OCI-LY1 (cell line): ENCODE results near the gene PPM1E.
"Not testable (repeated sequence)": the region's sequence is repeated elsewhere in the genome, so short reads cannot be mapped to it uniquely, and the experiment has no call there.

Experiments
- H2AFZ ChIP-seq: fragments of 200-600 bp; sonication (generic), shearing (Covaris generic); 2 replicates; pipeline ENCODE4 v1.6.0; 2014; ENCODE audit warnings: antibody characterized with exemption, mild to moderate bottlenecking, low read length
- H3F3A ChIP-seq: fragments of 200-600 bp; sonication (generic), shearing (Covaris generic); 2 replicates; pipeline ENCODE4 v1.6.0; 2014; ENCODE audit warnings: mild to moderate bottlenecking, antibody characterized with exemption, low read length, moderate library complexity; ENCODE audit not compliant: insufficient read depth
- H3K27ac ChIP-seq: fragments of 200-600 bp; sonication (generic); 2 replicates; pipeline ENCODE4 v1.5.1; 2014; ENCODE audit warnings: low read length, mixed run types, mild to moderate bottlenecking, low read depth; ENCODE audit not compliant: poor library complexity, severe bottlenecking
- H3K27me3 ChIP-seq: fragments of 200-600 bp; sonication (generic); 2 replicates; pipeline ENCODE4 v1.6.0; 2014; ENCODE audit warnings: antibody characterized with exemption, mild to moderate bottlenecking, low read length, moderate library complexity; ENCODE audit not compliant: insufficient read depth
- H3K36me3 ChIP-seq: fragments of 200-600 bp; sonication (generic); 2 replicates; pipeline ENCODE4 v1.6.1; 2014; ENCODE audit warnings: mild to moderate bottlenecking, antibody characterized with exemption, low read length, moderate library complexity, mixed read lengths; ENCODE audit not compliant: insufficient read depth
- H3K4me1 ChIP-seq: fragments of 200-600 bp; sonication (generic); 2 replicates; pipeline ENCODE4 v1.5.1; 2014; ENCODE audit warnings: mild to moderate bottlenecking, low read length, moderate library complexity; ENCODE audit not compliant: insufficient read depth, severe bottlenecking
- H3K4me2 ChIP-seq: fragments of 200-600 bp; sonication (generic), shearing (Covaris generic); 2 replicates; pipeline ENCODE4 v1.6.1; 2014; ENCODE audit warnings: low read length
- H3K4me3 ChIP-seq: fragments of 200-600 bp; sonication (generic); 2 replicates; pipeline ENCODE4 v1.5.1; 2014; ENCODE audit warnings: low read length, low read depth, mild to moderate bottlenecking, mixed read lengths; ENCODE audit not compliant: poor library complexity, severe bottlenecking
- H3K79me2 ChIP-seq: fragments of 200-600 bp; shearing (Covaris generic); 2 replicates; pipeline ENCODE4 v1.6.1; 2016; ENCODE audit warnings: mixed run types, low read length, mixed read lengths; ENCODE audit not compliant: insufficient read depth
- H3K9ac ChIP-seq: fragments of 200-600 bp; sonication (generic), shearing (Covaris generic); 2 replicates; pipeline ENCODE4 v1.6.1; 2014; ENCODE audit warnings: mild to moderate bottlenecking, low read length, mixed read lengths
- H3K9me2 ChIP-seq: fragments of 200-600 bp; sonication (generic), shearing (Covaris generic); 2 replicates; pipeline ENCODE4 v1.6.1; 2014; ENCODE audit warnings: low read depth, mild to moderate bottlenecking, low read length, mixed read lengths
- H3K9me3 ChIP-seq: fragments of 200-600 bp; shearing (Covaris generic); 2 replicates; pipeline ENCODE4 v1.6.1; 2014; ENCODE audit warnings: low read length, mixed read lengths
- H4K20me1 ChIP-seq: fragments of 200-600 bp; sonication (generic), shearing (Covaris generic); 2 replicates; pipeline ENCODE4 v1.6.0; 2016; ENCODE audit warnings: mild to moderate bottlenecking, low read length; ENCODE audit not compliant: insufficient read depth
- CTCF ChIP-seq: fragments of 200-600 bp; sonication (generic), shearing (Covaris generic); IDR thresholded peaks from 2 replicates; pipeline ENCODE4 v1.5.1; 2017; ENCODE audit warnings: mild to moderate bottlenecking, antibody characterized with exemption, low read length, moderate library complexity, mixed read lengths
- EZH2 ChIP-seq: fragments of 200-600 bp; sonication (generic), shearing (Covaris generic); IDR thresholded peaks from 2 replicates; pipeline ENCODE4 v1.8.0; 2017; ENCODE audit warnings: borderline replicate concordance, mixed run types, mild to moderate bottlenecking, antibody characterized with exemption, low read length, moderate library complexity, mixed read lengths

The PPM1E gene

GRCh38 chr17:58947411-58947810 lies 191.8 kb downstream of the PPM1E start:
- no peaks in the 10 kb centered on the region for H4K20me1 ChIP-seq
- H3K79me2 ChIP-seq, result no peaks in the 10 kb centered on the region
- H3K27me3 ChIP-seq, result no peaks in the 10 kb centered on the region
- H3K9me3 ChIP-seq, result peaks cover 10% of the 10 kb centered on the region; the same call in 1 of the 2 replicates
- no peak for TF ChIP-seq CTCF
- TF ChIP-seq EZH2, result no peak
- H3K9ac ChIP-seq, result no peak overlapping the region
- no peak overlapping the region for H2AFZ ChIP-seq
- H3K27ac ChIP-seq, result no peak overlapping the region
- no peaks in the 10 kb centered on the region for H3K9me2 ChIP-seq
- H3K36me3 ChIP-seq, result no peaks in the 10 kb centered on the region
- no peaks in the 10 kb centered on the region for H3K4me1 ChIP-seq
- H3F3A ChIP-seq, result no peaks in the 10 kb centered on the region
- H3K4me3 ChIP-seq, result no peak overlapping the region
- H3K4me2 ChIP-seq, result no peak overlapping the region

- Histone ChIP-seq H3K4me3 (no peak overlapping the region), H3K79me2 (no peaks in the 10 kb centered on the region), H3K4me2 (no peak overlapping the region), H3K4me1 (no peaks in the 10 kb centered on the region), H3K9me2 (no peaks in the 10 kb centered on the region), H4K20me1 (no peaks in the 10 kb centered on the region), H3K36me3 (no peaks in the 10 kb centered on the region), H2AFZ (no peak overlapping the region), H3K9me3 (peaks cover 10% of the 10 kb centered on the region; the same call in 1 of the 2 replicates), H3K27me3 (no peaks in the 10 kb centered on the region), H3K9ac (no peak overlapping the region), H3K27ac (no peak overlapping the region), H3F3A (no peaks in the 10 kb centered on the region)
- no peak for TF ChIP-seq EZH2
- no peak for TF ChIP-seq CTCF
Observed at GRCh38 chr17:58947824-58948223, 192.2 kb downstream of the PPM1E start.

- not testable (repeated sequence) for H3K4me3 ChIP-seq, H3K9ac ChIP-seq, H3K27ac ChIP-seq, H3K79me2 ChIP-seq, H3K27me3 ChIP-seq, H4K20me1 ChIP-seq, H3K9me3 ChIP-seq, H3F3A ChIP-seq, H3K9me2 ChIP-seq, H3K4me1 ChIP-seq, H3K36me3 ChIP-seq, H3K4me2 ChIP-seq, H2AFZ ChIP-seq
Observed at GRCh38 chr17:58954358-58954757, 198.7 kb downstream of the PPM1E start.

- Histone ChIP-seq H3K9me2 (no peaks in the 10 kb centered on the region), H3K27me3 (no peaks in the 10 kb centered on the region), H3F3A (no peaks in the 10 kb centered on the region), H3K36me3 (no peaks in the 10 kb centered on the region), H3K4me3 (no peak overlapping the region), H3K9me3 (no peaks in the 10 kb centered on the region), H3K27ac (no peak overlapping the region), H3K9ac (no peak overlapping the region), H4K20me1 (no peaks in the 10 kb centered on the region), H3K4me1 (no peaks in the 10 kb centered on the region), H3K4me2 (no peak overlapping the region), H2AFZ (no peak overlapping the region), H3K79me2 (no peaks in the 10 kb centered on the region)
- TF ChIP-seq CTCF (no peak), EZH2 (no peak)
Observed at GRCh38 chr17:58956997-58957724, 201.5 kb downstream of the PPM1E start.

GRCh38 chr17:58957725-58958073 lies 202.0 kb downstream of the PPM1E start:
- not testable (repeated sequence) for H3K27me3 ChIP-seq, H3F3A ChIP-seq, H3K79me2 ChIP-seq, H3K27ac ChIP-seq, H2AFZ ChIP-seq, H3K9me2 ChIP-seq, H3K4me1 ChIP-seq, H3K9me3 ChIP-seq, H4K20me1 ChIP-seq, H3K4me3 ChIP-seq, H3K36me3 ChIP-seq, H3K9ac ChIP-seq, H3K4me2 ChIP-seq
